Gastrocnemius medialis (tissue), 4 donors: Measurements from ENCODE around the gene FGR. TPM values are rescaled to one million over a fixed set of nuclear protein-coding genes. Genes with fewer than 3 reads are reported as not detected.
"Not testable (repeated sequence)": the region's sequence is repeated elsewhere in the genome, so short reads cannot be mapped to it uniquely, and the experiment has no call there.

ENCODE experiments used
- ATAC-seq, 2 donors: fragments of 150-250 bp; one replicate each; pipeline ENCODE4 v1.9.1; 2016
- DNase-seq, 2 donors: peaks; one replicate each; pipeline ENCODE4 v3.0.0-alpha.2; 2019
- H3K27ac ChIP-seq, 4 donors: fragments of 200-600 bp; sonication (generic); 1 replicate in 1 of 4; 2 replicates in 3 of 4; pipeline ENCODE4 v1.5.1; 2016 to 2018; ENCODE audit warnings: mild to moderate bottlenecking in 2 of 4, moderate library complexity in 1 of 4
- H3K27me3 ChIP-seq, 3 donors: fragments of 200-600 bp; sonication (generic) in 2 of 3; 1 replicate in 1 of 3; 2 replicates in 2 of 3; pipeline versions ENCODE4 v1.5.1 to v1.6.0; 2016 to 2019; ENCODE audit warnings: mild to moderate bottlenecking in 1 of 3, moderate library complexity in 1 of 3
- H3K36me3 ChIP-seq, 2 donors: fragments of 200-600 bp; sonication (generic) in 1 of 2; one replicate each; pipeline ENCODE4 v1.5.1; 2017 to 2018
- H3K4me1 ChIP-seq, 2 donors: fragments of 200-600 bp; sonication (generic) in 1 of 2; one replicate each; pipeline ENCODE4 v1.5.1; 2016 to 2017; ENCODE audit warnings: mild to moderate bottlenecking in 2 of 2
- H3K4me3 ChIP-seq, 4 donors: fragments of 200-600 bp; sonication (generic) in 3 of 4; 1 replicate in 1 of 4; 2 replicates in 3 of 4; pipeline ENCODE4 v1.5.1; 2016 to 2019; ENCODE audit warnings: mild to moderate bottlenecking in 2 of 4
- H3K9me3 ChIP-seq, 3 donors: fragments of 200-600 bp; sonication (generic) in 2 of 3; 1 replicate in 1 of 3; 2 replicates in 2 of 3; pipeline ENCODE4 v1.5.1; 2016 to 2019
- CTCF ChIP-seq, 5 experiments: fragments of 450-650 bp in 3 of 5; fragments of 200-600 bp in 2 of 5; sonication (generic) in 2 of 5; IDR thresholded peaks in 4 of 5; conservative IDR thresholded peaks in 1 of 5; 1 replicate in 4 of 5; 2 replicates in 1 of 5; pipeline ENCODE4 v1.5.1; 2016 to 2019; ENCODE audit warnings: antibody characterized with exemption in 5 of 5, mild to moderate bottlenecking in 3 of 5, moderate library complexity in 3 of 5
- POLR2A ChIP-seq, 2 donors: fragments of 450-650 bp; IDR thresholded peaks; one replicate each; pipeline ENCODE4 v1.6.1; 2017; ENCODE audit warnings: antibody characterized with exemption in 2 of 2, mild to moderate bottlenecking in 2 of 2, moderate library complexity in 2 of 2
- in situ Hi-C, 4 donors: fragments of 200-750 bp; cut with MboI; loops; one replicate each; pipeline versions ENCODE4 v1.15.0 to v1.8.0; 2017; ENCODE audit warnings: low sequenced_read_pairs in 4 of 4
- intact Hi-C: fragments of 100-400 bp; cut with DNase I; formaldehyde crosslinking; loops from one replicate; pipeline ENCODE4 v1.15.1; 2023; ENCODE audit warnings: low total_unique reads
- total RNA-seq, 4 donors: library from RNA; depleted of rRNA; stranded (reverse); fragments of >200 nt; gene quantifications; one replicate each; pipeline versions ENCODE4 v1.1.0 to v1.2.3, GENCODE V29; 2016

FGR gene
- total RNA-seq, 4 donors from 2014 or later = 1.3 to 5.8 (median 4.7) TPM

GRCh38 chr1:27624467-27625178 is 10.4 kb downstream of the FGR start:
- intact Hi-C loops = loop anchor here (5.0 kb wide), 1 partner anchor 38 kb away; no protein-coding TSS in a partner anchor
- Histone ChIP-seq H3K4me1 (peaks cover 11 to 23% of the 10 kb centered on the region in 2 donors), H3K27ac (no peak overlapping the region), H3K9me3 (no peaks in the 10 kb centered on the region), H3K4me3 (no peak overlapping the region), H3K36me3 (no peaks in the 10 kb centered on the region), H3K27me3 (no peaks in the 10 kb centered on the region)
- in situ Hi-C loops = no loop called here
- TF ChIP-seq CTCF (IDR thresholded peaks at IDR 0.05 in 4 of 5, conservative IDR thresholded peaks at IDR 0.05 in 1 of 5) (no peak), POLR2A (IDR thresholded peaks at IDR 0.05) (no peak)
- DNase-seq (no peak), ATAC-seq (no peak)

DNA sequence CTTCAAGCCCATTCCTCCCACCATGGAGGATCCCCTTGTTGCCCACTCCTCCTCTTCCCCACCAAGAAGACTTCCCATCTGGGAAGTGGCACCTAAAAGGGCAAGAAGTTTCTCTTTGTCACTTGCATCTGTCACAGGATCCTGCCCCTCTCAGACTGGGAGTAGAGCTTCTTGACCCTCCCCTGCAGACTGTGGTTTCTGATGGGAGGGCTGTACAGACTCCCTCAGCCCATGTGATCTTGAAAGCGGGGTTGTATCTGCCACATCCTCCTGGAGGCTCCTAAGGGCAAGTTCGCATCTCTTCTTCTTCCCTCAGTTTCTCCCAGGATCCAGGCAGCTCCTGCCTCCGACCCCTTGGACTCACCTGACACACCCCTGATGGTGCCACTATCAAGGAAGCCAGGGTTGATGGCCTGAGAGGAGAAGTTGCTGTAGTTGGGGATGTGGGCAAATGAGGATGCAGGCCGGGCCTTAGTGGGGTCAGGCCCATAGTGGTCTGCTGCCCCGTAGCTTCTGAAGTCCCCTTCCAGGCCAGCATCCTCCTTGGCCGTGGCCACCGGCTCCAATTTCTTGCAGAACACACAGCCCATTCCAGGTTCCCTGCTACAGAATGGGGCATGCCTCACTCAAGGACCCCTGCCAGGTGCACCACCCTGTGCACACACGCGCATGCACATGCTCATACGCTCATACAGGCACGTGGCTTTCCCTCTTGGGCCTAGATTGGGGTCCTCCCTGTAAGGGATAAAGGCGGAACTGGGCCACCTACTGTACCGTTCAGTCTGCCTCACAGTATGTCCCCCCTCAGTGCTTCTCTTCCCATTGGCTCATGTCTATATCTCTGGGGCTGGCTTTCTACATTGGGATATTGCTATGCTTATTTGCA is 11.4 kb downstream of the FGR start:
- in situ Hi-C loops = no loop called here
- no peak for DNase-seq
- no peak overlapping the region for H3K27ac ChIP-seq

DNA sequence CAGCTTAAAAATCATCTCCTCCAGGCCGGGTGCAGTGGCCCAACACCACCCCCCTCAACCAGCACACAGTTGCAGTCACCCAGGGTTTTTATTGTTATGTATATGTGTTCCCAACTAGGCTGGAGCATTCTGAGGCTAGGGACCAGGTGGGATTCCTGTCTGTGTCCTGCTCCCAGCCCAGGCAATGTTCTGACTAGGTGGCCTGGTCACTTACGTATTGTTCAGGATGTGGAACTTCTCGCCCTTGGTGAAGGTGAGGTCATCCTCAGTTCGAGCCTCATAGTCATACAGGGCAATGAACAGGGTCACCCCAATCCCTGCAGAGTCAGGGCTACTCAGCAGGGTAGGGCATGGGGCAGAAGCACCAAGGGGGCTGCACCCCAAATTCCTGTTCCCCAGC is 12.2 kb downstream of the FGR start:
- in situ Hi-C loops = no loop called here
- intact Hi-C loops = no loop called here
- Histone ChIP-seq H3K36me3 (no peaks in the 10 kb centered on the region), H3K4me1 (peaks cover 0 to 10% of the 10 kb centered on the region in 2 donors), H3K27ac (no peak overlapping the region), H3K9me3 (no peaks in the 10 kb centered on the region), H3K4me3 (no peak overlapping the region), H3K27me3 (no peaks in the 10 kb centered on the region)
- ATAC-seq = no peak
- no peak for TF ChIP-seq POLR2A (IDR thresholded peaks at IDR 0.05)
- no peak for TF ChIP-seq CTCF (IDR thresholded peaks at IDR 0.05 in 4 of 5, conservative IDR thresholded peaks at IDR 0.05 in 1 of 5)
- no peak for DNase-seq

More for the DNA sequence above, 11.4 kb downstream of the FGR start:
- Histone ChIP-seq H3K9me3 (no peaks in the 10 kb centered on the region), H3K4me1 (peaks cover 1 to 18% of the 10 kb centered on the region in 2 donors), H3K4me3 (no peak overlapping the region), H3K36me3 (no peaks in the 10 kb centered on the region), H3K27me3 (no peaks in the 10 kb centered on the region)
- TF ChIP-seq CTCF (IDR thresholded peaks at IDR 0.05 in 4 of 5, conservative IDR thresholded peaks at IDR 0.05 in 1 of 5) (no peak), POLR2A (IDR thresholded peaks at IDR 0.05) (no peak)
- ATAC-seq = no peak
- intact Hi-C loops = no loop called here

DNA sequence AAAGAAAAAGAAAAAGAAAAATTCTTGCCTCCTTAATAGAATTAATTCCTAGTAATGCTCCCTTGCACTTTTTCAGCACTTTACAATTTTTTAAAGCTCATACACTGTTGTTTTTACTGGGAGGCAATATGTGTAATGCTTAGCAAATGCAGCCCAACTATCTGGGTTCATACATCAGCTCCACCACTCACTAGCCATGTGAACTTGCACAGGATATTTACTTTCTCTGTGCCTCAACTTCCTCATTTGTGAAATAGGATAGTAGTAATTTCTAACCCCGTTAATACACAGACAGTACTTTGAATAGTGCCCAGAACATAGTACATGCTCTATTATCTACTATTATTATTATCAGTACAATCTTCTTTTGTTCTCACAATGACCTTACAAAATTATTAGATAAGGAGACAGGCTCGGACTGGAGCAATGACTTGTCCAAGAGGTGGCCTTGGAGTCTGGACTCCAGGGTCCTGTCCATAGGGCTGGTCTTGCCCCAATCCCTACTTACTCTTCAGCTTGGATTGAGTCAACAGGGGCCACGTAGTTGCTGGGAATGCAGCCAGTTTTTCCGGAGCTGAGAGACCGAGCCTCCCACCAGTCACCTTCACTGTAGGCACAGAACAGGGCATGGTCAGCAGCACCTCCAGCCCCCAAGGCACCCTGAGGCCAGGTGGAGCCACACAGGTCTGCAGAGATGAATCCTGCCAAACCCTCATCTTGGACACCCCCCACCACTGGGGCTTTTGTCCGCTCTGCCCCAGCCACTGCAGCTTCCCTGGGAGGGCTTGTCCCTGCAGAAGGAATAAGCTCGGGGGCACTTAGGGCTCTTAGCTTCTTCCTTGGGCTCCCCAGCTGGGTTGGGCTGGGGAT is 13.7 kb downstream of the FGR start:
- intact Hi-C loops = no loop called here
- ATAC-seq (no peak), DNase-seq (no peak)
- in situ Hi-C loops = no loop called here
- Histone ChIP-seq H3K9me3 (no peaks in the 10 kb centered on the region), H3K4me1 (no peaks in the 10 kb centered on the region), H3K36me3 (no peaks in the 10 kb centered on the region), H3K27me3 (no peaks in the 10 kb centered on the region), H3K4me3 (no peak overlapping the region), H3K27ac (no peak overlapping the region)
- no peak for TF ChIP-seq POLR2A (IDR thresholded peaks at IDR 0.05)
- TF ChIP-seq CTCF (IDR thresholded peaks at IDR 0.05 in 4 of 5, conservative IDR thresholded peaks at IDR 0.05 in 1 of 5) = no peak

GRCh38 chr1:27619782-27620438 is 15.1 kb downstream of the FGR start:
- not testable (repeated sequence) for ATAC-seq

More at GRCh38 chr1:27619782-27620438, 15.1 kb downstream of the FGR start:
- H3K4me3 ChIP-seq, in situ Hi-C loops, intact Hi-C loops, H3K9me3 ChIP-seq, H3K4me1 ChIP-seq, H3K27ac ChIP-seq, H3K27me3 ChIP-seq, H3K36me3 ChIP-seq, DNase-seq: not testable (repeated sequence)
